DMS79 treated with DMSO at 0.1 percent for 48 hours (cell line): ENCODE measurements around the gene ARHGEF37.

Source experiments
- DNase-seq: peaks from one replicate; lab custom pipeline; 2025; lab: John Stamatoyannopoulos, UW

ARHGEF37 gene

DNA sequence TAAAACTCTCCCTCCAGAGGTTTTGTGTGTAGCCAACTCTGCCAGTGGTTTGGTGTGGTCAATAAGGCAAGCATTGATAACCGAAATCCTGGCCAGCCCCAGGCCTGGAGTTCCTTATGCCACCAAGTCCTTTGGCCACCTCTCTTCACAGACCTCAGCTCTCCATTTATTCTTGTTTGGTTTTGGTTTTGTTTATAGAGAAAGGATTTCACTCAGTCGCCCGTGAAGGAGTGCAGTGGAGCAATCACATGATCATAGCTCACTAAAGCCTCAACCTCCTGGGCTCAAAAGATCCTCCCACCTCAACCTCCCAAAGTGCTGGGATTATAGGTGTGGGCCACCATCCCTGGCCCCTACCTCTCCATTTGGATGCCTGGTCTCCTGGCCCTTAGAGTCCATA lies 93.4 kb downstream of the ARHGEF37 start:
- DNase-seq, result no peak

DNA sequence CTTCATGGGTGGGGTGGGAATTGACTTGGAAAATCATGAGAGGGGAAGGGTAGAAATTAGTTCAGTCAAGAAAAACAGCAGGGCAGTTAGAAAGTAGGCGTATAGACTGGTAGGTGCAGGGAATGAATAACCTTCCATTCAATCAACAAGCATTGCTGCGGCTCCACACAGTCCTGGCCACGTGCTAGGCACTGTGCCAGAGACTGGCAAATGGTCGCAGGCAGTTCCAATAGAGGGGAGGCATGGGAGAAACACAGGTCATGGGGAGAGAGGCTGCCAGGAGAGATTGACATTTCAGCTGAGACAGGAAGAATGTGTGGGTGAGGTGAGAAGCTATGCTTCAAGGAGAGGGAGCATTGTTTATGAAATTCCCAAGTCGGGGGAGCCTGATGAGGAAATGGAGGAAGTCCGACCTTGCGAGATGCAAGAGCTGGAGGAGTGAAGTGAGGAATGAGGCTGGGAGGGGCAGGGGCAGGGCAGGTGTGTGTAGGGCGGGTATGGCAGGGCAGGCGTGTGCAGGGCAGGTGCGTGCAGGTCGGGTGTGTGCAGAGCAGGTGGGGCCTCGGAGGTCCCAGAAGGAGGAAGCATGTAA lies 94.4 kb downstream of the ARHGEF37 start:
- DNase-seq, result peak; percentile 66

- no peak for DNase-seq
These were observed 96.4 kb downstream of the ARHGEF37 start for GRCh38 chr5:149677731-149678130.

- no peak for DNase-seq
These were observed 98.8 kb downstream of the ARHGEF37 start for GRCh38 chr5:149679876-149680809.

DNA sequence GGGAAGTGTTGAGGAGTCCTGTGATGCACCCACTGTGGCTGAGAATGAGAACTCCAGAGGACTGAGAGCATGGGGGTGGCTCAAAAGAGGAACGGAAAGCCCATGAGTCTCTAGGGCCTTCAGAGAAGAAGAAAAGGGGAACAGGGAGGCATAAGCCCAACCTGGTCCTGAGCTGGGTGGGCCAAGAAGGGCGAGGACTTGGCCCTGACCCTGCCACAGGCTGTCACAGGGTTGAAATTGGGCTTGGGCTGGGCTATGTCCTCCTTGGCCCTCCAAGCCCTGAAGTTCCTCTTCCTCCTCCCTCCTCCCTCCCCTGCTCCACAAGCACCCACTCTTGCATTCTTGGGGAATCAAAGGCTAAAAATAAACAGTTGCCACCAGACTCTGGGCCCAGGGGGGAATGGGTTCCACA lies 99.5 kb downstream of the ARHGEF37 start:
- no peak for DNase-seq

- no peak for DNase-seq
These were observed 100.0 kb downstream of the ARHGEF37 start for GRCh38 chr5:149681252-149681651.

DNA sequence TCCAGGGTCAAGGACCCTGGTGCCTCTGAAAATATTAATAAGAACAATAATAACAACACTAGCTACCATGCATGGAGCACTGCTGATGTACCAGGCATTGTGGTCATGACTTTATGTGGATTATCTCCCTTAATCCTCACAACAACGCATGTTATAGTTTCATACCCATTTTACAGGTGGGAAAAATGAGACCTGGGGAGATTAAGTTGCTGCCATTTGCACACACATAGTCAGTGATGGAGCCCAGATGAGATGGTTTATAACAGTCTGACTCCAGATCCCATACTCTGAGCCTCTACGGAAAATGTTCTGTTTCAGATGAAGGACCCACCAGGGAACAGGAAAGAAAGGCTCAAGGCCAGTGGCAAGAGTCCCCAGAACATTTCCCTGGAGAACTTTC lies 100.6 kb downstream of the ARHGEF37 start:
- no peak for DNase-seq

DNA sequence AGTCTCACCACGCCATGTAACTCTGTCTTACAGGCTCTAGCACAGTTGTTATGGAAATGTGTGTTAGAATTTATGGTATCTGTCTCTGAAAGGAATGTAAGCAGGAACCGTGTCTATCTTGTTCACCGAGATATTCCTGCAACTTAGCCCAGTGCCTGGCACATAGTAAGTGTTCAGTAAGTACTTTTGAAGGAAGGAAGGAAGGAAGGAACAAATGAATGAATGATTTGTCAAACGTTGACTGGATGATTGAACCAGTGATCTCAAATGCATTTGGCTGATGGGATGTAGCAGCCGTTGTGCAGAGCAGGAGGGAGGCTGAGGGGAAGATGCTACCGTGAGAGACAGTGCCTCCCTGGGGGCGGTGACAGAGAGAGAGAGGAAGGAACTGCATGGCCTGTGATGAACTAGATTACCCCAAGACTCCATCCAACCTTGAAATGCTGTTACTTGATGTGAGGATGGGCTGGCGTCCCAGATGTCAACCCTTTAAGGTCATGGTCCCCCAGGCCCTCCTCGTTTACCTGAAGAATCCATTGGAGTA lies 101.3 kb downstream of the ARHGEF37 start:
- no peak for DNase-seq

DNA sequence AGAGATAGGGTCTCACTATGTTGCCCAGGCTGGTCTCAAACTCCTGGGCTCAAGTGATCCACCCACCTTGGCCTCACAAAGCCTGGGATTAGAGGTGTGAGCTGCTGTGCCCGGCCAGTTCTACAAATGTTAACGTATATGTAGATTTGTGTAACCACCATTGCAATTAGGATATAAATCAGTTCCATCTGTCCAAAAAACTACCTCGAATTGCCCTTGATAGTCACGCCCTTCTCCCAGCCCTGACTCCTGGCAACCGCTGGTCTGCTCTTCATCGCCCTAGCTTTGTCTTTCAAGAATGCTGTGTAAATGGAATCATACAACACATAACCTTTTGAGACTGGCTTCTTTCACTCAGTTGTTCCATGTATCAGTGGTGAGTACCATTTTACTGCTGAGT lies 102.7 kb downstream of the ARHGEF37 start:
- no peak for DNase-seq

DNA sequence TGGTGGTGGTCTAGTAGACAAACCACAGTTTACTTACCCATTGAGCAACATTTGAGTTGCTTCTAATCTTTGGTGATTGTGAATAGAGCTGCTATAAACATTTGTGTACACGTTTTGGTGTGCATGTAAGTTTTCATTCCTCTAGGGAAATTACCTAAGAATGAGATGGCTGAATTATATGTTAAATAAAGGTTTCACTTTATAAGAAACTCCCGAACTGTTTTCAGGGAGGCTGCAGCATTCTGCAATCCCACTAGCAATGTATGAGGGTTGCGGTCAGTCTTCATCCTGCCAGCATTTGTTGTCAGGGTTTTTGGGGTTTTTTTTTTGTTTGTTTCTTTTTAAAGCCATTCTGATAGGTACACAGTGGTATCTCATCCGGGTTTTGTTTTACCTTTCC lies 103.1 kb downstream of the ARHGEF37 start:
- DNase-seq, result no peak
